K562 (cell line): ENCODE measurements around the gene C1orf198.

Source experiments
- EZH2 ChIP-seq: IDR thresholded peaks from 2 replicates; pipeline ENCODE4 v1.6.1; 2012; ENCODE audit warnings: low read depth, mild to moderate bottlenecking, inconsistent platforms, low read length, borderline replicate concordance
- GTF2A2 ChIP-seq: IDR thresholded peaks from 2 replicates; pipeline ENCODE4 v1.6.1; 2016; ENCODE audit warnings: mild to moderate bottlenecking, missing genetic modification characterization, missing compliant biosample characterization
- NFXL1 ChIP-seq: fragments of 450-650 bp; formaldehyde crosslinking; IDR thresholded peaks from 2 replicates; pipeline ENCODE4 v1.4.0; 2021; ENCODE audit warnings: mild to moderate bottlenecking
- PRMT5 ChIP-seq: sonication (generic); formaldehyde crosslinking; IDR thresholded peaks from 2 replicates; pipeline ENCODE4 v1.5.0; 2020; ENCODE audit warnings: missing genetic modification reagents
- ZBTB5 ChIP-seq: fragments of 450-650 bp; IDR thresholded peaks from 2 replicates; pipeline ENCODE4 v1.6.1; 2017; ENCODE audit warnings: antibody characterized with exemption
- ZNF23 ChIP-seq: fragments of 250-450 bp; sonication (Bioruptor Pico); IDR thresholded peaks from 2 replicates; pipeline ENCODE4 v1.4.0; 2020; ENCODE audit warnings: mild to moderate bottlenecking

- no peak for TF ChIP-seq PRMT5 (CRISPR knock-in tag)
- TF ChIP-seq GTF2A2, result no peak
- TF ChIP-seq ZBTB5, result no peak
- no peak for TF ChIP-seq ZNF23
- no peak for TF ChIP-seq NFXL1 (CRISPR knock-in tag)
- TF ChIP-seq EZH2, result no peak
Observed at GRCh38 chr1:230857077-230857476, 11.2 kb downstream of the C1orf198 start.
